Immature natural killer cell (primary cell): ENCODE data around the gene OR52E6. TPM values are rescaled to one million over a fixed set of nuclear protein-coding genes. Genes with fewer than 3 reads are reported as not detected.

ENCODE experiments used
- DNase-seq, 3 donors: peaks; one replicate each; pipeline ENCODE4 v3.0.0; 2022; ENCODE audit warnings: mixed read lengths in 1 of 3
- H3K27ac Mint-ChIP-seq, 6 donors: one replicate each; pipeline ENCODE4 v1.8.0; 2020; ENCODE audit warnings: mixed read lengths in 6 of 6, mild to moderate bottlenecking in 5 of 6, inconsistent platforms in 4 of 6, moderate library complexity in 3 of 6
- H3K27me3 Mint-ChIP-seq, 3 donors: one replicate each; pipeline ENCODE4 v1.8.0; 2020 to 2021; ENCODE audit warnings: low read depth in 3 of 3, mild to moderate bottlenecking in 3 of 3, mixed read lengths in 3 of 3, moderate library complexity in 3 of 3, inconsistent platforms in 1 of 3
- H3K36me3 Mint-ChIP-seq, 3 donors: one replicate each; pipeline ENCODE4 v1.8.0; 2020; ENCODE audit warnings: mixed read lengths in 3 of 3, inconsistent platforms in 2 of 3, mild to moderate bottlenecking in 2 of 3
- H3K4me1 Mint-ChIP-seq, 2 donors: one replicate each; pipeline ENCODE4 v1.8.0; 2020; ENCODE audit warnings: inconsistent platforms in 2 of 2, mild to moderate bottlenecking in 2 of 2, mixed read lengths in 2 of 2, moderate library complexity in 1 of 2
- H3K4me3 Mint-ChIP-seq, 5 donors: one replicate each; pipeline ENCODE4 v1.8.0; 2020; ENCODE audit warnings: mild to moderate bottlenecking in 5 of 5, mixed read lengths in 5 of 5, inconsistent platforms in 3 of 5, moderate library complexity in 3 of 5
- H3K9me3 Mint-ChIP-seq, 6 donors: one replicate each; pipeline ENCODE4 v1.8.0; 2020; ENCODE audit warnings: mild to moderate bottlenecking in 6 of 6, mixed read lengths in 6 of 6, inconsistent platforms in 4 of 6, moderate library complexity in 3 of 6
- polyA plus RNA-seq, 3 donors: library from polyadenylated mRNA; unstranded; fragments of 300-500 nt; fragmentation: Illumina TruSeq; gene quantifications; one replicate each; pipeline ENCODE4 v1.2.3, GENCODE V29; 2021

Gene OR52E6
- not detected for polyA plus RNA-seq

GRCh38 chr11:5841797-5842196, at the start of gene OR52E6:
OR52E6 (minus strand) TSS chr11:5841897; CDS start chr11:5841897, 0 bp downstream.
- peaks cover 2 to 10% (median 2%) of the 10 kb centered on the region in 3 donors for H3K27me3 Mint-ChIP-seq
- H3K36me3 Mint-ChIP-seq, result no peaks in the 10 kb centered on the region
- no peaks in the 10 kb centered on the region for H3K4me1 Mint-ChIP-seq
- no peak for DNase-seq
- H3K4me3 Mint-ChIP-seq, result no peak within 1 kb of the TSS
- H3K9me3 Mint-ChIP-seq, result no peaks in the 10 kb centered on the region
- no peak within 1 kb of the TSS for H3K27ac Mint-ChIP-seq

- DNase-seq, result no peak
- H3K36me3 Mint-ChIP-seq, result no peaks in the 10 kb centered on the region
- H3K27ac Mint-ChIP-seq, result no peak overlapping the region
- no peak overlapping the region for H3K4me3 Mint-ChIP-seq
- H3K4me1 Mint-ChIP-seq, result no peaks in the 10 kb centered on the region
- no peaks in the 10 kb centered on the region for H3K9me3 Mint-ChIP-seq
- peaks cover 2 to 5% (median 4%) of the 10 kb centered on the region in 3 donors for H3K27me3 Mint-ChIP-seq
These were observed 49.6 kb upstream of the OR52E6 start for GRCh38 chr11:5891216-5891800.

- H3K9me3 Mint-ChIP-seq, result no peaks in the 10 kb centered on the region
- H3K27me3 Mint-ChIP-seq, result peaks cover 0 to 5% (median 2%) of the 10 kb centered on the region in 3 donors
- no peak for DNase-seq
- H3K27ac Mint-ChIP-seq, result no peak overlapping the region
- H3K4me1 Mint-ChIP-seq, result no peaks in the 10 kb centered on the region
- H3K4me3 Mint-ChIP-seq, result no peak overlapping the region
- H3K36me3 Mint-ChIP-seq, result no peaks in the 10 kb centered on the region
These were observed 46.0 kb upstream of the OR52E6 start for GRCh38 chr11:5887661-5888060.

GRCh38 chr11:5887172-5887571, 45.5 kb upstream of the OR52E6 start:
- DNase-seq, result no peak
- Mint-ChIP-seq H3K27ac (no peak overlapping the region), H3K4me3 (no peak overlapping the region), H3K27me3 (peaks cover 0 to 5% (median 2%) of the 10 kb centered on the region in 3 donors), H3K4me1 (no peaks in the 10 kb centered on the region), H3K9me3 (no peaks in the 10 kb centered on the region), H3K36me3 (no peaks in the 10 kb centered on the region)

GRCh38 chr11:5881756-5882155, 40.1 kb upstream of the OR52E6 start:
- H3K4me1 Mint-ChIP-seq, result no peaks in the 10 kb centered on the region
- H3K27ac Mint-ChIP-seq, result no peak overlapping the region
- peaks cover 0 to 5% (median 4%) of the 10 kb centered on the region in 3 donors for H3K27me3 Mint-ChIP-seq

GRCh38 chr11:5880329-5880728, 38.6 kb upstream of the OR52E6 start, which contains the start of gene OR52E4:
OR52E4 (plus strand) TSS chr11:5880629; CDS start chr11:5884293, 3,664 bp downstream.
- no peak within 1 kb of the TSS for H3K4me3 Mint-ChIP-seq
- DNase-seq, result no peak
- no peaks in the 10 kb centered on the region for H3K4me1 Mint-ChIP-seq
- no peaks in the 10 kb centered on the region for H3K36me3 Mint-ChIP-seq
- peaks cover 0 to under 1% (median 0%) of the 10 kb centered on the region in 6 donors for H3K9me3 Mint-ChIP-seq
- peaks cover 0 to 5% (median 0%) of the 10 kb centered on the region in 3 donors for H3K27me3 Mint-ChIP-seq
- no peak within 1 kb of the TSS for H3K27ac Mint-ChIP-seq

More at GRCh38 chr11:5881756-5882155, 40.1 kb upstream of the OR52E6 start:
- H3K4me3 Mint-ChIP-seq, result no peak overlapping the region
- DNase-seq, result no peak
- no peaks in the 10 kb centered on the region for H3K36me3 Mint-ChIP-seq
- no peaks in the 10 kb centered on the region for H3K9me3 Mint-ChIP-seq

- Mint-ChIP-seq H3K27me3 (peaks cover 0 to 8% (median 1%) of the 10 kb centered on the region in 3 donors), H3K36me3 (no peaks in the 10 kb centered on the region), H3K9me3 (peaks cover 0 to 3% (median 0%) of the 10 kb centered on the region in 6 donors), H3K27ac (no peak overlapping the region), H3K4me1 (no peaks in the 10 kb centered on the region), H3K4me3 (no peak overlapping the region)
- no peak for DNase-seq
These were observed 36.9 kb upstream of the OR52E6 start for GRCh38 chr11:5878564-5878963.

GRCh38 chr11:5865826-5866225, 24.1 kb upstream of the OR52E6 start:
- no peaks in the 10 kb centered on the region for H3K36me3 Mint-ChIP-seq
- H3K9me3 Mint-ChIP-seq, result peaks cover 0 to 5% (median 1%) of the 10 kb centered on the region in 6 donors
- no peak for DNase-seq
- no peaks in the 10 kb centered on the region for H3K4me1 Mint-ChIP-seq
- peaks cover 2 to 15% (median 4%) of the 10 kb centered on the region in 3 donors for H3K27me3 Mint-ChIP-seq
- H3K4me3 Mint-ChIP-seq, result no peak overlapping the region
- H3K27ac Mint-ChIP-seq, result no peak overlapping the region

GRCh38 chr11:5857590-5857989, 15.9 kb upstream of the OR52E6 start, which contains the start of gene OR52E8:
OR52E8 (minus strand) TSS chr11:5857690; CDS start chr11:5857690, 0 bp downstream.
- no peaks in the 10 kb centered on the region for H3K4me1 Mint-ChIP-seq
- H3K4me3 Mint-ChIP-seq, result no peak within 1 kb of the TSS
- no peak for DNase-seq
- peaks cover 0 to 2% (median 0%) of the 10 kb centered on the region in 6 donors for H3K9me3 Mint-ChIP-seq
- H3K27me3 Mint-ChIP-seq, result peaks cover 0 to 13% (median 2%) of the 10 kb centered on the region in 3 donors
- no peaks in the 10 kb centered on the region for H3K36me3 Mint-ChIP-seq
- no peak within 1 kb of the TSS for H3K27ac Mint-ChIP-seq

GRCh38 chr11:5851002-5851401, 9.3 kb upstream of the OR52E6 start:
- Mint-ChIP-seq H3K4me3 (no peak overlapping the region), H3K27ac (no peak overlapping the region), H3K36me3 (no peaks in the 10 kb centered on the region), H3K4me1 (no peaks in the 10 kb centered on the region), H3K9me3 (peaks cover 0 to 3% (median 0%) of the 10 kb centered on the region in 6 donors), H3K27me3 (peaks cover 0 to 12% (median 4%) of the 10 kb centered on the region in 3 donors)
- no peak for DNase-seq

- Mint-ChIP-seq H3K9me3 (peaks cover 0 to 1% (median 0%) of the 10 kb centered on the region in 6 donors), H3K4me3 (no peak overlapping the region), H3K36me3 (no peaks in the 10 kb centered on the region), H3K27ac (no peak overlapping the region), H3K27me3 (peaks cover 0 to 5% (median 1%) of the 10 kb centered on the region in 3 donors), H3K4me1 (no peaks in the 10 kb centered on the region)
- DNase-seq, result no peak
These were observed 6.0 kb upstream of the OR52E6 start for GRCh38 chr11:5847711-5848110.

GRCh38 chr11:5846701-5847100, 5.0 kb upstream of the OR52E6 start:
- Mint-ChIP-seq H3K36me3 (no peaks in the 10 kb centered on the region), H3K4me3 (no peak overlapping the region), H3K9me3 (peaks cover 0 to 1% (median 0%) of the 10 kb centered on the region in 6 donors), H3K4me1 (no peaks in the 10 kb centered on the region), H3K27me3 (peaks cover 0 to 3% (median 1%) of the 10 kb centered on the region in 3 donors), H3K27ac (no peak overlapping the region)
- DNase-seq, result no peak

GRCh38 chr11:5837695-5838094, 4.0 kb downstream of the OR52E6 start:
- Mint-ChIP-seq H3K4me1 (no peaks in the 10 kb centered on the region), H3K9me3 (peaks cover 0 to 1% (median 0%) of the 10 kb centered on the region in 6 donors), H3K4me3 (no peak overlapping the region), H3K27me3 (peaks cover 2 to 11% (median 2%) of the 10 kb centered on the region in 3 donors), H3K27ac (no peak overlapping the region), H3K36me3 (no peaks in the 10 kb centered on the region)
- no peak for DNase-seq

GRCh38 chr11:5833446-5833845, 8.3 kb downstream of the OR52E6 start:
- Mint-ChIP-seq H3K4me1 (no peaks in the 10 kb centered on the region), H3K27me3 (peaks cover under 1 to 5% (median 2%) of the 10 kb centered on the region in 3 donors), H3K9me3 (peaks cover 0 to 3% (median 0%) of the 10 kb centered on the region in 6 donors), H3K36me3 (no peaks in the 10 kb centered on the region), H3K4me3 (no peak overlapping the region), H3K27ac (no peak overlapping the region)
- no peak for DNase-seq
